Panc1 (cell line): ENCODE measurements around the gene STX7.

Experiments
- CTCF ChIP-seq: fragments of 450-650 bp; IDR thresholded peaks from 2 replicates; pipeline ENCODE4 v1.5.1; 2017; ENCODE audit warnings: mild to moderate bottlenecking
- TCF7L2 ChIP-seq: IDR thresholded peaks from 2 replicates; pipeline ENCODE4 v1.6.1; 2011; ENCODE audit warnings: mild to moderate bottlenecking, low read depth, low read length, inconsistent platforms

- TF ChIP-seq TCF7L2 = no peak
- no peak for TF ChIP-seq CTCF
Observed at GRCh38 chr6:132512342-132512637, 626 bp downstream of the STX7 start.
